ENCODE results near the gene ABHD17C.

DNA sequence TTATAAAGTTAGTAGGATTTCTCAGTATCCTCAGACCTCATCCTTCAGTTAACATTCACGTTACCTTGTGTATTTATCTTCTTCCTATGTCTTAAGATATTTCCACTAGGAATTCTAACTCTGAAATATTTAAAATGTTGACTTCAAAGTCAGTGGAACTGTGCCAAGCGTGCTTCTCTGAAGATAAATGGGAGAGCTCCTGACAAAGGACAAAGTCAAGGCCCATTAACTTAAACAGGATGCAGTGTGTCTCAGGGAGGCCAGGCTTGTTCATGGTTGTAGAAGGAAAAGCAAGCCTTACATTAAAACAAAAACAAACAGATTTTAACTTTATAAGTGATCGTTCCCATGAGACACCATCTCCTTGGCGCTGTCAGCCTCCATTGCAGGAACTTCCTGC is 41.5 kb downstream of the ABHD17C start:
- TF ChIP-seq, protein P1, sequence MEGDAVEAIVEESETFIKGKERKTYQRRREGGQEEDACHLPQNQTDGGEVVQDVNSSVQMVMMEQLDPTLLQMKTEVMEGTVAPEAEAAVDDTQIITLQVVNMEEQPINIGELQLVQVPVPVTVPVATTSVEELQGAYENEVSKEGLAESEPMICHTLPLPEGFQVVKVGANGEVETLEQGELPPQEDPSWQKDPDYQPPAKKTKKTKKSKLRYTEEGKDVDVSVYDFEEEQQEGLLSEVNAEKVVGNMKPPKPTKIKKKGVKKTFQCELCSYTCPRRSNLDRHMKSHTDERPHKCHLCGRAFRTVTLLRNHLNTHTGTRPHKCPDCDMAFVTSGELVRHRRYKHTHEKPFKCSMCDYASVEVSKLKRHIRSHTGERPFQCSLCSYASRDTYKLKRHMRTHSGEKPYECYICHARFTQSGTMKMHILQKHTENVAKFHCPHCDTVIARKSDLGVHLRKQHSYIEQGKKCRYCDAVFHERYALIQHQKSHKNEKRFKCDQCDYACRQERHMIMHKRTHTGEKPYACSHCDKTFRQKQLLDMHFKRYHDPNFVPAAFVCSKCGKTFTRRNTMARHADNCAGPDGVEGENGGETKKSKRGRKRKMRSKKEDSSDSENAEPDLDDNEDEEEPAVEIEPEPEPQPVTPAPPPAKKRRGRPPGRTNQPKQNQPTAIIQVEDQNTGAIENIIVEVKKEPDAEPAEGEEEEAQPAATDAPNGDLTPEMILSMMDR (optimal IDR thresholded peaks at IDR 0.05 in 1 of 3, IDR thresholded peaks at IDR 0.05 in 1 of 3, conservative IDR thresholded peaks at IDR 0.05 in 1 of 3; ENCODE audit: extremely low read depth in 1 of 3, insufficient read depth in 2 of 3, low read length in 3 of 3) = no peak
- no peak for TF ChIP-seq EZH2 (IDR thresholded peaks at IDR 0.05; ENCODE audit: low read length)

Data from keratinocyte (primary cell).